Globus pallidus (tissue), 1 donor: ENCODE measurements around the gene HCN1.
"Not testable (repeated sequence)": the region's sequence is repeated elsewhere in the genome, so short reads cannot be mapped to it uniquely, and the experiment has no call there.

Experiments
- DNase-seq: peaks from one replicate; pipeline ENCODE4 v3.0.0-alpha.2; 2015; ENCODE audit warnings: low spot score

The HCN1 gene

DNA sequence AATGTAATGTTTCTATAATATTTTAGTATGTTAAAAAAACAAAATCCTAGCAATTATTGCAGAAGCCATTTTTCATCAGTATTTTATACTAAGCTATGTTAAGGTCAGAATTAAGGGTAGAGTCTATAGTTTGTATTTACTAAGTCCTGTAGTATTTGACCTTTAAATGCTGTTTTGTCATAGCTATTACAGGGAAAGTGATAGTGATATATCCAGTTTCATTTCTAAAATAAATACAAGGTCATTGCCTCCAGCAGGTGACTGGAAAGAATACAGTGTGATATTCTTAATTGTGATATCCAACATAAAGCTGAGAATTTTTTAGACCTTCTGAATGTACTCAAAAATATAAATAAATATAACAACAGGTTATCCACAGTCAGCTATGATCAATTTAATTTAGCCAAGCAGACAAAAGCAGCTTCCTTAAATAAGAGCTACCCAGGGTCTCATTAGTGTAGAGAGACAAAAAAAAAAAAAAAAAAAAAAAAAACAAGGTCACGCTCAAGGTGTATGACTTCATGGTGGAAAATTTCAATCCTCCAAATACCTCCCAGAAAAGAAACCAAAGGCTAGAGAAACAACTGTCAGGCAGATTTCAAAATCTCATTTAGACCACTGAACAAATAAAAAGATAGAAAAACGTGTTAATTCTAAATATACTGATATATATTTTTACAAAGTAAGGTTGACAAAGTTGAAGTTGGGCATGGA lies 278.7 kb downstream of the HCN1 start:
- DNase-seq, result no peak

DNA sequence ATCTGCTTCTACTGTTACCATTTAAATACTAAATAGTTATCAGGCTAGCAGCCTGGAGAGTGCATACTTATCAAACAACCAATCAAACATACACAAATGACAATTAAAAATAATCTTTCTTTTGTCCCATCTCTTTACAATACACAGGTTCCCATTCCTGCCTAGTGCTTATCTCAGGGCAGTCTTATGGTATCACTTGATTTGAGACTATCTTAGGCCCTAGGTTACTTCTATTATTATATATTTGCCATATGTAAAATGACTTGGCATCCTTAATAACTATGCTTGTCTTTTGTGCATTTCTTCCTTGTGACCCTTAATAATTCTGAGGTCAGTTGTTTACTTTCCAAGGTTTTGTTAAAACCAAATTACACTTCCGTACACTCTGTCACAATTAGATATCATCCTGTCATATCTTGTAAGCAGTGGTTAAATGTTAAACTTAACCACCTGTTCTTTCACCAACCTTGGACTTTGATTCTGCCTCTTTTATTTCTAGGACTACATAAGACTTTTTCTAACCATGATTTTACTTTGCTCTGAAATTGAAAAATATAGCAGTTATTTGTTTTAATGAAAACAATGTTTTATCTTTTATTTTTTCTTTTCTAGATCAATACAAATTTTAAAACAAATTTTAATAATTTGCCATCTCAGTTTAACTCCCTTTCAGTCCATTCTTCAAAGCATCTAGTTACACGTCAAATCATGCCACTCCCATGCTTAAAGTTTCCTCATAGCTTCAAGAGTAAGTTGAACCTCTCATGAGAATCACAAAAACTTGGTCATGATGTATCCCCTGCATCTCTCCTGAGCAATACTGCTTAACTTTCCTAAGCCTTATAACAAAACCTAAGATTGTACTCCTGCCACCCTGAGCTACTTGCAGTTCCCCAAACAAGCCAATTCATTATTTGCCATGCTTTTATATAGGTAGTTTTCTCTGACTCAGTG lies 281.3 kb downstream of the HCN1 start:
- no peak for DNase-seq

DNA sequence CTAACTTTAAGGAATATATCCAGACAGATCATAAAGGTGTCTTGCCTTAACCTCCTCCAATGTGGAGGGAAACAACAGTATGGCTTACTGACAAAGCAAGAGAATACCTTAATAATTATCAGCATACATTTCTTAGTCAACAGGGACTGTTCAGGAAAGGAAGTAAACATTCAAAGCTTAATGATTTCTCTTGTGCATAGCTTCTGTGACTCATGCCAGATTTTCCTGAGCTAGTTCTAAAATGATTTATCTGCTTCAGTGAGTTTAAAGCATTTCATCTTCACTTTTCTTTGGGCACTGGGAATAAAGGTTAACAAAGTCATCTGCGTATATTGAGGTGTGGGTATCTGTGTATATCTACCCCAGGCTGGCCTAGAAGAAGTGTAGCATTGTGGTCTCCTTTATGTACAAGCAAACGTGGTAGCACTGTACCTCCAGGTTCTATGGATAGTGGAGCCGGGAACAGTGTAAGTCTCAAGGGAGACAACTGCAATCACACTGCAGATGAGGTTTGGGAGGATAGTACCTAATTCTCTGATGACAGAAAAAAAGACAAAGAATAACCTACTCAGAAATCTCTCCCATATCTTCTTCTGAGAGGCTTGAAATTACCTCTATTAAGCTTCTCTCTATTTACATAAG lies 284.1 kb downstream of the HCN1 start:
- DNase-seq, result no peak

DNA sequence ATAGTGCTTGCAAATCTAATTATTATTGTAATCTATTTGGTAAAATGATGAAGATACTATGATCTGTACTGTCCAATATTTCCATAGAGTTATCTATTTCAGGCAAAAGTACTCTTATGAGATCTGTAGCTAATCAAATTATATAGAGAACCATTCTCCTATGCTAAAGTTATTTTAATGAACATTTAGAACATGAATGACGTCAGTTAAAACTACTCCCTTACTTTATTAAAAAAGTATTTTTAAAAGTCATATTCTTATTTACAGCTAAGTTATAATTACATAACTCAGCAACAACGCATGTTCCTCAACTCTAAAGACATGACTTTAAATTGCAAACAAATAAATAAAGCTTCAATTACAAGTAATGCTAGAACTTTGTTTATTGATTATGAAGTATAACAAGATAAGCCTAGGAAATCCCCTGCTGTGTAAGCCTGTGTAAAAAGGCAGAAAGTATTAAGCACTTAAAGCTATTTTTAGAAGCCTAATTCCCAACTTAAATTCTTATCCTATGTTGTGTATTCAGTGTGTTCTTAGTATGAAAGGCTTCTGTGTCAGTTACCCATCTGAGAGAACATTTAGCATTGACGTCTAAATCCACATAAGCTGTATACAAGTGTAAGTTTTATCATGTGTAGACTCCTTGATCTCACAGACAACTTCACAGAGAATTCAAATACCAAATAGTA lies 285.7 kb downstream of the HCN1 start:
- no peak for DNase-seq

DNA sequence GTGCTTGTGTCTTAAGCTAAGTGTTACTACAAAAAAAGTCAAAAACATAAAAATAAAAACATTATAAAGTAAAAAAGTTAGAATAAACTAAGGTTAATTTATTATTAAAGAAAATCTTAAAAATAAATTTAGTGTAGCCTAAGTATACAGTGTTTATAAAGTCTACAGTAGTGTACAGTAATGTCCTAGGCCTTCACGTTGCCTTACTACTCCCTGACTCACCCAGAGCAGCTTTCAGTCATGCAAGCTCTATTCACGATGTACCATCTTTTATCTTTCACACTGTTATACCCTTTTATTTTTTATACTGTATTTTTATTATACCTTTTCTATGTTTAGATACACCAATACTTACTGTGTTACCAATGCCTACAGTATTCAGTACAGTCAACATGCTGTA lies 288.1 kb downstream of the HCN1 start:
- DNase-seq, result no peak

DNA sequence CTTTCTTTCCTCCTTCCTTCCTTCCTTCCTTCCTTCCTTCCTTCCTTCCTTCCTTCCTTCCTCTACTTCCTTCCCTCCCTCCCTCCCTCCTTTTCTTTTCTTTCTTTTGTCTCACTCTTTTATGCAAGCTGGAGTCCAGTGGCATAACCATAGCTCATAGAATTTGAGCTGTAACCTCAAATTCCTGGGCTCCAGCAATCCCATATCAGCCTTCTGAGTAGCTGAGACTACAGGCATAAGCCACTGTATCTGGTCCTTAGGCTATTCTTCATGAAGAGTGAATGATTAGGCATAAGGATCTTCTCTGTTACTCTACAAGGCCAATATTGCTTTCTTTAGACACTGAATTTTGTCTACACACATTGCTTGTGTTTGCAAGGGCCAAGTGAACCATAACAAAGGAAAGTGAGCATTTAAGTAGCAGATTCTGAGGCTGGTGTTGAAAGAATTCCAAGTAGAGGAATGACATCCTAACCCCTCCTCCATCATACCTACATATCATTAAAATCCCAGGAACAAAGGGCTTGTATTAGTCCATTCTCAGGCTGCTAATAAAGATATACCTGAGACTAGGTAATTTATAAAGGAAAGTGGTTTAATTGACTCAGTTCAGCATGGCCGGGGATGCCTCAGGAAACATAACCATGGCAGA lies 293.2 kb downstream of the HCN1 start:
- no peak for DNase-seq

DNA sequence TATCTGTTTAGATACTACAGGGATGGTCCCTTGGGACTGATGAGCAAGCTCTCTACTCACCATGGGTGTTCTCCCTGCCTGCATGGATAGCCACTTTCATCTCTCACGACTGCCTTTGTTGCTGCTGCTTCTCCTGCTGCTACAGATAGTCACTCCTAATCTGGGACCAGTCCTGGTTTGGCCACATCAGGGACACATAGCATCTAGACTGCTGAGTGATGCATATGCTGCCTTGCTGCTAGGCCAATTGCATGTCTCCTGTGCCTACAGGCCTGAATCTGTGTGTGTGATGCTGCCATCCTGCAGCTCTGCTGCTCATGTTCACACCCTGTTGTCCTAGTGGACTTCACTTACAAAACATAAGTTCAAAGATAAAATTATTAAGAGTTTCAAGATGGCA lies 297.1 kb downstream of the HCN1 start:
- DNase-seq, result no peak

DNA sequence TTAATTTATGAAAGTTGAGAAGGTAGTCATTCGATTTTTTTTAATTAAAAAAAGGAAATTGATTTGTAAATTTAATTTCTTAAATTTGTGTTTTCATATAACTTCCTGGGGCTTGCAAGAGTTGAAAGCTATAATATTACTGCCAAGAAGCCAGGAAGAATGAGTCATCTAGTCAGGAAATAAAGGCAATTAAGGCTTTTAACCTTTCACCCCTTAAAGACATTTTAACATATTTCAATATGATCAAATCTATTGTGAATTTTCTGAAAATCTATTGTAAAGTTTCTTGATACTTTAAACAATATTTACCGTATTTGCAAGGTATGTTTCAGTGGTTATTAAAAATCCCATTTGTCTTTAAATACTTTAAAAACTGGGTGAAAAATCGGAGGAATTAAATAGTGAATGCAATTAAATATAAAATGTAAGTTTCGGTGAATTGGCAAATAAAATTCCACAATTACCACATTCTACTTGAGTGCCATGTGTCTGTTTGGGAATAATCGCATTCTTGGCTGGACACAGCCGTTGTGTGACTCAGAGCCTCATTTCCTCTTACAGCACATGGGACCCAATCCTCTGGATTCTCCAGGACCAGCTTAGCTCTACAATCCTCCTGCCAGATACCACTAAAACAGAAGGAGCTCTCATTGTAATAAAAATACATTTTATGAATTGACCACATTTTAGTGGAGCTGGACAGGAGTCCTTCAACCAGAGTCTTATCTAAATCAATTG lies 310.7 kb downstream of the HCN1 start:
- DNase-seq, result no peak

DNA sequence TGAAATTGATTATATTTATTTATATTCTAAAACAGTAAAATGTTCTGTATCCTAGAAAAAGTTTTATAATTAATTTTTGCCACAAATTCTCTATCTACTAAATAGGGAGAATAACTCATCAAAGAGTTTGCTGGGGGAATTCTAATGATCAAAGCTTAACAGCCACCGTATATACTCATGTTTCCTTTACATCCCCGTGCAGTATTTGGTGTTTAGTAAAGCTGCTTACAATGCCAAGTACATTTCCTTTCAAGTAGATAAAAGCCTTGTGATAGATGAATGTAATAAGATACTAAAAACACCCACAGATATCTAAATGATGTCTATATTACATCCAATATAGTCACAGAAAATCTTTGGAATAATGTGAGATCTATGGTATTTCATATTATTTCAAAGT lies 312.2 kb downstream of the HCN1 start:
- DNase-seq, result no peak

DNA sequence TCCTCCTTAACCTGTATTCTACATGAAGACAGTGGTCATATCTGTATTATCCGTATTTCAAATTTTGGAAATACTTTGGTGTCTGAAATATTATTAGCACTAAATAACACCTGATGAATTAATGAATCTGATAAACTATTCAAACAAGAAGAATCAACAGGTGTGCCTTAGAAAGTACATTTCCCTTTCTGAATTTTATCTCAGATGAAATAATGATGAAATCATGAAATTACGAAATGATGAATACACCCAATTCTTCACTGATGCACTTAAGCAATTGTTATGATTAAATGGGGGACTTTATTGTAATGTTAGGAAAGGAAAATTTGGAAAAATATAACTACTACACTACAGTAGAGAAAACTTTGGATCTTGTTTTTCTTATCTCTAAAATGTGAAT lies 313.6 kb downstream of the HCN1 start:
- DNase-seq, result no peak

DNA sequence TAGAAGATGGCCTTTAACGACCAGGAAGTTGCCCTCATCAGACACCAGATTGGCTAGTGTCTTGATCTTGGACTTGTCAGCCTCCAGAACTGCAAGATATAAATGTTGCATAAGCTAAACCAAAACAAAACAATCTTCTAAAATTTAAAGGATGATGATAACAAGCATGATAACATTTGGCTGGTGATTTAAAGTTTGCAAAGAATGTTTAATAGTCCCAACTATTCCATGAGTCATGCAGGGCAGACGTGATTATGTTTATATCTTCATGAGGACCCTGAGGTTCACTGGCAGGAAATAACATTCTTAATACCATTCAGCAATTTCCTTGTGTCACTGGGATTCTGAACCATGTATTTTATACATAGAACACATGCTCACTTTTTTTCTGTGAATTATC lies 319.8 kb downstream of the HCN1 start:
- DNase-seq, result no peak

DNA sequence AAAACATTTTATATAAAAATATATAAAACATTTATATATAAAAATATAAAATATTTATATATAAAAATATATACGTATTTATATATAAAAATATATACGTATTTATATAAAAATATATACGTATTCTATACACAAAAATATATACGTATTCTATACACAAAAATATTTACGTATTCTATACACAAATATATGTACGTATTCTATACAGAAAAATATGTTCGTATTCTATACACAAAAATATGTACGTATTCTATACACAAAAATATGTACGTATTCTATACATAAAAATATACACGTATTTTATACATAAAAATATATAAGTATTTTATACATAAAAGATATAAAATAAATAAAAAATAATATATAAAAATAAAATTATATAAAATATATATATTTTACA lies 323.6 kb downstream of the HCN1 start:
- DNase-seq, result no peak

DNA sequence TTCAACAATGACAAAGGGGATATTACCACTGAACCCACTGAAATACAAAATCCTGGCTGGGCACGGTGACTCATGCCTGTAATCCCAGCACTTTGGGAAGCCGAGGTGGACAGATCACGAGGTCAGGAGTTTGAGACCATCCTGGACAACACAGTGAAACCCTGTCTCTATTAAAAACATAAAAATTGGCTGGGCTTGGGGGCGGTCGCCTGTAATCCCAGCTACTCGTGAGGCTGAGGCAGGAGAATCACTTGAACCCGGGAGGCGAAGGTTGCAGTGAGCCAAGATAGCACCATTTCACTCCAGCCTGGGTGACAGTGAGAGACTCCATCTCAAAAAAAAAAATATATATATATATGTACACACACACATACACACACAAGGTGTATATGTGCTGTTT lies 324.8 kb downstream of the HCN1 start:
- not testable (repeated sequence) for DNase-seq

DNA sequence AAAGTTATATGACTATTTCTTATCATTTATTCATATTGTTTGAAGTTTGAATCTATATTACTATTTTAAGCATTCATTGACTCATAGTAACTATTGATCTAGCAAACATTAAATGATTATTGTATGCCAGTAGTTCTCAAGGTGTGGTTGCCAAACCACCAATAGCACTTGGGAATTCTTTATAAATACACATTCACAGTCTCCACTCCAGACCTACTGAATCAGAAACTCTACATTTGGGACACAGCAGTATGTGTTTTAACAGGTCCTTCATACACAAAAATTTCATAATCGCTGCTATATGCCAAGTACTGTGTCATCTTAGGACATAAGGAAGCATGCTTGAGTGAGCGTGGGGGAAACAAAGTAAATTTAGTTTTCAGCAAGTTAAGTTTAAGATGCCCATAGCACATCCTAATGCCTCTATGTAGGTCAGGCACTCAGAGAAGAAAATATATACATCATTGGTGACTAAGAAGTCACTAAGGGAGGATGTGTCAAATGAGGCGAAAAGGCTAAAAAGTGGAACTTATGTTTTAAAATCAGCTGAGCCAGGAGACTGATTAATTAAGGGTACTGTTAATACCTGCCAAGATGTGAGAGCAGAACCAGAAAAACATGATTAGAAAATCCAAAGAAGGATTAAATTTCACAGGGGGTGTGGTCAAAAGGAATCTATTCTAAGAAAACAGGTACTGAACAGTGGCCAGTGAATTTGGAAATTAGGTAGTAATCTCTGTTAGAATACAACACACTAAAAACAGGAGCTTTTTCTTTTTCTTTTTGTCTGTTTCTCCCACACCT lies 340.8 kb downstream of the HCN1 start:
- DNase-seq, result no peak

DNA sequence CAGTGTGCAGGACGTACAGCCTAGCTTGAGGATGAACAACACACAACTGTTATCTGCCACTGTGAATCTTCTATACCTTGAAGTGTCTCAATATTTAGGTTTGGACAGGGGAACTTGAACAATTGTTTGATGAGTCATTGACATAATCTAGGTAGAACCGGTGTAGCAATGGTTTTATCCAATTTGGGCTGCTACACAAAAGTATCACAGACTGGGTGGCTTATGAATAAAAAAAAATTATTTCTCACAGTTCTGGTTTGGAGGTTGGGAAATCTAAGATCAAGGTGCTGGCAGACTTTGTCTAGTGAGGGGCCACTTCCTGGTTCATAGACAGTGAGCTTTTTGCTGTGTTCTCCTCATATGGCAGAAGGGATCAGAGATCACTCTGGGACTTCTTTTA lies 359.7 kb downstream of the HCN1 start:
- DNase-seq, result no peak

DNA sequence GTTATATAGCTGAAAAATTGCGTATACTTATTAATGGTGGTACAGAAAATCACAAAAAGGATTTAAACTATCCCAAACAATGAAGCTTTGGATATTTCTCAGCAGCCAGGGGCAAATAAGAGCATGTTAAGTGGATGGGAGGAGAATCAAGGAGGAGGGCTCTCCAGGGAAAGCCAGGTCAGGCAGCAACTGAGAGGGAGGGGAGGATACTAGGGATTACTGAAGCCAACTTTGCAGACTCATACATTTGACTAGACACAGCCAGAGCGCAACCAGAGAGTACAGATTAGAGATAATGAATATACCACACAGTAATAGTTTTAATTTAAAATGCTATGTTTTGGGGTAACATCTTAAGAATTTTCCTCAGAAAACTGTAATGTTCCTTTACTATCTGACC lies 360.2 kb downstream of the HCN1 start:
- DNase-seq, result no peak

DNA sequence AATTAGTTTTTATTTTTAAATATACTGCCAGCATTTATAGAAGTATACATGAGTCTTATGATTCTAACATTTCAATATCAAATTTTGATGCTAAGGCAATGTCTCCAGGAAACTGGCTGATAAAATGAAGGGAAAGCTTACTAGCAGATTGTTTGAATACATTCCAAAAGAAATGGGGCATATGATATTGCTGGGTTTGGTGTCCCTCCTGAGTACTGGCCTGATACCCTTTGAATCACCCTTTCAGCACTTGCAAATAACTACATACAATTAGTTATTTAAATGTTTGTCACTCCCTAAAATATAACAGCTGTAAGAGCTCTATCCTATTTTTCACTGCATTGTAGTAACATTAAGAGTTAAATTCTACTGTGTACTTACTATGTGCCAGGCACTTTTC lies 360.8 kb downstream of the HCN1 start:
- no peak for DNase-seq

DNA sequence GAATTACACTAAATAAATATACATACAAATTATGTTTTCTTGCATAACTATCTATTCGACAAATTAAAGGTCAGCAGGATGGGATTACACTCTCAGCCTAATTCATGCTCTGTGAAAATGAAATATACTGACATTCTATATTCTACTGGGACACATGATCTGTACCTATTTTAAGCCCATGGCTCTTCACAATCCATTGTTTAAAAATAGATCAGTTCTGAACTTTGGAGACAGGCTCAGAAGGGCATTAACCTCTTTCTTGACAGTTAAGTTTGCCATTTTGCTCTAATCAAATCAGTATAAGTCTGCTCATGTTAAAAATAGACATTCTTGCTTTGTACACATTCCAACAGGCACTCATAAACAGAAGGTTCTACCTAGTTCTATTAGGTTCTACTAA lies 361.2 kb downstream of the HCN1 start:
- no peak for DNase-seq

DNA sequence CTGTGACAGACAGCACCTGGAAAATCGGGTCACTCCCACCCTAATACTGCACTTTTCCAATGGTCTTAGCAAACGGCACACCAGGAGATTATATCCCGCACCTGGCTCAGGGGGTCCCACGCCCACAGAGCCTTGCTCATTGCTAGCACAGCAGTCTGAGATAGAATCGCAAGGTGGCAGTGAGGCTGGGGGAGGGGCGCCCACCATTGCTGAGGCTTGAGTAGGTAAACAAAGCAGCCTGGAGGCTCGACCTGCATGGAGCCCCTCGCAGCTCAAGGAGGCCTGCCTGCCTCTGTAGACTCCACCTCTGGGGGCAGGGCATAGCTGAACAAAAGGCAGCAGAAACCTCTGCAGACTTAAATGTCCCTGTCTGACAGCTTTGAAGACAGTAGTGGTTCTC lies 383.6 kb downstream of the HCN1 start:
- DNase-seq, result not testable (repeated sequence)

DNA sequence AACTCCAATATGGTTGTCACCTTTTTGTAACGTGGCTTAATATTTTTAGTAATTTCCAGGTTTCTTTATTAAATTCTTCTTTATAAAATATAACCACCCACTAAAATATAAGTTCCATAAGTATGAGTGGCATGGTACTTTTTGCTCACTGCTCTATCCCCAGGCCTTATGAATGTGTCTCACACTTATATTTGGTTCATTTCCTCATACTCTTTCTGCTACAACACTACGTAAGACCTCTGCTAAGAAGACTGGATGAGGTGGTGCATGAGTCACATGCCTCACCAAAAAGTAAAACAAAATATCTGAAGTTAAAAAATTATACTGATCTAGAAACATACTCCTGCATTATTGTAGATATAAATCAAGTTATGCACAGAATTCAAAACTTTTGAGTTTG lies 400.9 kb downstream of the HCN1 start:
- DNase-seq, result no peak
